ENCODE data around the gene TBC1D24.
"Not testable (repeated sequence)": the region's sequence is repeated elsewhere in the genome, so short reads cannot be mapped to it uniquely, and the experiment has no call there.

The TBC1D24 gene

DNA sequence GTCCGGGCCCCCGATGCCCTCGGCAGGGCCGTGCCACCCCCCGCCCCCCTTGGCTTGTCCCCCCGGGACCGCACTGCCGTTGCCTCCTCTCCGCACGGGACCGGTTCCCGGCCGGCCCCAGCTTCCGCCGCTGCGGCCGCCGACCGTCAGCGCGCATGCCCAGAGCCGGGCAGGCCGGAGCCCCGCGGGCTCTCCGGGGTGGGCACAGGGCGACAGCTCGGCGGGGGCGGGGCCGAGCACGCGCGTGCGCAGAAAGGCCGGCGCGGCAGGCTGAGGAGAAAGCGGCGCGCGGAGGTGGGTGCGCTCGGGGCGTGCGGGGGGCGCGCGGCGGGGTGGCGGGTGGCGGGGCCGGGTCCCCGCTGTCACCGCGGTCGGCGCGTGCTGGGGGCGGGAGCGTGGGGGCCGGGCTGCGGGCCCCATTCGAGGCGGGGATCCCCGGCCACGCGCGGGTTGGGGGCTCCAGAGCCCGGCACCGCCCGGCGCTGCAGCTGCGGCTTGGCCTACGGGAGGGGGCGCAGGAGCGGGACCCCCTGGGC lies at the start of gene TBC1D24:
Gene TBC1D24 (plus strand): TSS at position 251 of the 536 bp plus-strand sequence. CDS start 21,022 bp downstream, outside the sequence.
- DNase-seq (ENCODE audit: low spot score): peak; percentile 82

DNA sequence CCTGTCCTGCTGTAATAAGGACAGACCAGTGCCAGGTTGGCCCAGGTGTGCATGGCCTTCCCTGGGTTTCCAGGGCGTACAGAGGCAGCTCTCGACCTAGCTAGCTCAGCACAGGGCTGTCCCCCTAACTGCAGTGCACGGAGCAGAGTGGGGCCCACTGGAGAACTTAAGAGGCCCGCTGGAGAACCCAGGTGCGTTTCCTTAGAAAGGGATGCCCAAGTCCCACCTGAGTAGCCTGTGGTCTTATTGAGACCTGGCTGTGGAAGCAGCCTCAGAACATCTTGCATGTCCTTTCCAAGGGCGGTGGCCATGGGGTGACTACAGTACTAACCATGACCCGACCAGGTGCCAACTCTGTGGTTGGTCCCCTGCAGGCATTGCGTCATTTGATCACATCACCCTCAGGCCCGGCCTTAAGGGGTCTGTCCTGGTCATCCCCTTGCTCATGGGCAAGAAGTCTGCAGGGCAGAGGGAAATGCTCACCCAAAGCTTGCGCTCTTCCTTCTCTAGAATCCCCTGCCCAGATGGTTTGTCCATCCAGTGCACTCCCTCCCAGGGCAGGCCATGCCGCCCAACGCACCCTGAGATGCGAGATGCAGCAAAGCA lies 49.0 kb upstream of the TBC1D24 start:
- DNase-seq (ENCODE audit: low spot score): no peak

DNA sequence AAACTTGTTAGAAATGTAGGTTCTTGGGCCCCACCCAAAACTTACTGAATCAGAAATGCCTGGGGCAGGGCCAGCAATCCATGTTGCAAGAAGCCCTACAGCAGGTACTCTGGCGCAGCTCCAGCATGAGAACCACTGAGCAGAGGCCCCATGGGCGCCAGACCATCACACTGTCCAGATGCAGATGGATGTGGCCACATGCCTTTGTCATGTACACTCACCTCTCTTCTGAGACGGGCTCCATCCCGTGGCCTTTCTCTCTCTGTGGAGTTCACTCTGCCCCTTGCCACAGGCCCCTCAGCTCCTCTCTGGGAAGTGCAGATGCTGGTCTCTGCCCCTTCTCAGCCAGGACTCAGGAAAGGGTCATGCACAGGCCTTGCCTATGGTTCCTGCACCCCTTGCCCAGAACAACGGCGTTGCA lies 48.0 kb upstream of the TBC1D24 start:
- DNase-seq (ENCODE audit: low spot score): no peak

DNA sequence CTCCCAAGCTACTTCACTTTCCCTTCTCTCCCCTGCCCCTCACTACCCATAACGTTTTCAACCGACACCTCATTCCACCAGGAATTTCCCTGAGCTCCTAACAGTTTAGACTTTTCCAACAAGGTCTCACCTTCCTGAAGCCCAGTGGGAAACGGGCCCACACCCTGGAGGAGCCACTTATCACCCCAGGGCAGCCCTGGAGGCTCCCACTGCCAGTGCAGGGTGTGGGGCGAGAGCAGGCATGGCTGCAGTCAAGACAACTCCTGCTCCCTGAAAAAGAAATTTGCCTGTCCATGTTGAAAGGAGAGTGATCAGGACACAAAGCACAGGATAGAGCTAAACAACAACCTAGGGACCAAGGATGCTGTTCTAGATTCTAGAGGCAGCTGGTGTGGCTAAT lies 47.4 kb upstream of the TBC1D24 start:
- DNase-seq (ENCODE audit: low spot score): no peak

DNA sequence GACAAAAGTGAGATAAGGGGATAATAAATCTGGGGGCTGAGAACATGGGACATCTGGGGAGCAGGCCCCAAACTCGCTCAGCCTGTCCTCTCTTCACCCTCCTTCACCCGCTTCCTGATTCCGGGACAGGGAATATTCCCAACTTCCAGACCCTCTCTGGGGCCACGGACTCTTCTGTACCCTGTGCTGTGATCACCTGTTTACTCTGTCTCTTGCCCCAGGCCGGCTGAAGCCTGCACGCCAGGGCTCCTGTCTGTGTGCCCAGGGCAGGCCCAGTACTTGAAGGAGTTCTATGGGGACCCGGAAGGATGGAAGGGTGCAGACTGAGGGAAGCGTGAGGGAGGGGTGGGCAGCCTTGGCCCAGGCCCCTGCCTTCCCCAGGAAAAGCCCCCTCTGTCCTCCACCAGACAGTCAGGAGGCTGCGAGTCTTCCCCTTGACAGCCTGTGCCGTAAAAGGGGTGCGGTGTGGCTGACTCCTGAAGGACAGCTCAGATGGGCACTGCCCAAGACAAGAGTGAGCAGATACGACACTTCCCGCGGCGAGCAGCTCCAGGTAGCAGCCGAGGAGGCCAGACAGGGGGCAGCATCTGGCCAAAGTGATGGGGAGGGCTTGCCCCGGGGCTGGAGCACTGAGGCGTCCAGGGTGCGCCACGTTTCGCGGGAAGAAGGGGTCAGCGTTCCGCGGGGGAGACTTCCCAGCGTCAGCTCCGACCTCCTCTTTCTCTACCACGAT lies 46.7 kb upstream of the TBC1D24 start:
- DNase-seq (ENCODE audit: low spot score): peak; percentile 62

DNA sequence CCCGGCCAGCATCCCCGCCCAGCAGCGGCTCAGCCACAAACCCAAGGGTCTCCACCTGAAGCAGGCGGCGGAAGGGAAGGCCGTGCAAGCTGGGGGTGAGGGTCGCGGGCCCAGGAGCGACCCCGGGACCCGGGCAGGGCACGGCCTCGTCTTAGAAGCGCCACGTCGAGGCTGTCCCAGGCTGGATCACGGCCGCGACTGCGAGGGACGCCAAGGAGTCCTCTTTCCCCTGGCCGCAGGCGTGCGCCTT lies 46.2 kb upstream of the TBC1D24 start:
- DNase-seq (ENCODE audit: low spot score): no peak

DNA sequence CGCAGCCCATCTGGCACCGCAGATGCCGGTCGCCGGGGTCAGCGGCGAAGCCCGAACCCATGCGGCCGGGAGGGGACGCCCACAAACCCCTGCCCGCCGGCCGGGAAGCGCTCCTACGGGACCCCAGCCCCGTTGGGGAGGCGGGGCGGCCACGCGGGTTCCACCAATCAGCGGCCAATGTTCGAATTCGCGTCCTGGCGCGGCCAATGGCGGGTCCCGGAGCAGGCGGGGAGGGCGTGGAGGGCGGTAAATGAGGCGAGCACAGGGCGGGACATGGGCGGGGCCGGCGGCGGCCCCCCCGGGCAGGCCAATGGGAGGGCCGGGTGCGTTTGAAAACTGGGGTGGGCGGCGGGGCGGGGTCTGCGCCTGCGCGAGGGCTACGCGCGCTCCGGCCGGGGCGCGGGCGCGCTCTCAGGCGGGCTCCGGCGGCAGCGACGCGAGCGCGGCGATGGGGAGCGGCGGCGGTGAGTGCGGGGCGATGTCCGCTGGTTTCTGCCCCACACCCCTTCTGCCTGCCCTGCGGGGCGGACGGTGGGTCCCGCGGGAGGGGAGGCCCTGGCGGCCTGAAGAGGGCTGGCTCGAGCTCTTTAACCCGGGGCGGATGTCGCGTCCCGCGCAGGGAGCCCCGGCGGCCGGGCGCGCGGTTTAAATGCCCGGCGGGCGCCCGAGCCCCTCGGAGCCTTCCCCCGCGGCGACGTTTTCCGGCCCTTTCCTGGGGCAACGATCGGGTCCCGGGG lies 45.7 kb upstream of the TBC1D24 start, which contains the start of gene CCNF:
Gene CCNF (plus strand): TSS at position 414 of the 737 bp plus-strand sequence. CDS start 35 bp downstream, at position 449.
- DNase-seq (ENCODE audit: low spot score): peak; percentile 95

DNA sequence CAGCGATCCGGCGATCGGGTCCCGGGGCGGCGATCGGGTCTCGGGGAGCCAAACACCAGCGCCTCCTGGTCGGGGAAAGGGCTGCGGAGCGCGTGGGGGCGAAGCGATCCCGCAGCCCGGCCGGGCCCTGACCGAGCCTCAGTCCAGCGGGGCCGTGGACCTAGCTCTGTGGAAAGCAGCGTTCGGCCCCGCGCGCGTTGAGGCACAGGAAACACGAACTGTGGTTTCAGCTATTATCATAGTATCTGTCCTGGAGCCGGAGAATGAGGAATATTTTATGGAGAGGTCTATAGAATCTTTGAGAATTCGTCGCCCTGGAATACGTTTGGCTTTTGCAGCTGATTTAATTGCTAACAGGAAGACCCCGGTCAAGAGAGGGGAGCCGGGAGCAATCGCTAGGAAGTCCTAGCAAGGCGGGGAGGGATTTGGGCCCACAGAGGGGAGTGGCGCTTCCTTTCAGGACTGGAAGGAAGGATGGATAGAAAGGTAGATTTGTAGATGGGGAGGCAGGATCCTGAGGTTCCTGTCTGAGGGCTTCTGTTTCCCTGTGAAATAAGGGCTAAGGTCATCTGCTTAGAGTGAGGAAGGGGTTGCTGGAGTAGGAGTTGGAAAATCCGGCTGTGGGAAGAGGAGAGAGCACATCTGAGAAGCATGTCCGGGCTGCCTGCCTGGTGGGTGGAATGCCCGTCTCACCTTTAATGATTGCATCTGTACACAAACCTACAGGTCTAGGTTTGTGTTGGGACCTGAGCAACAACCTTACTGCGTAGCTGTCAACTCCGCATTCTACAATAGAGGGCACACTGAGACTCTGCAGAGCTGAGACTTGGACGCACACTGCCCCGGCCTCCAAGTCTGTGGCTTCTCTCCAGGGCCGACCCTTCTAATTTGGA lies 44.9 kb upstream of the TBC1D24 start:
- peak; percentile 40 for DNase-seq (ENCODE audit: low spot score)

DNA sequence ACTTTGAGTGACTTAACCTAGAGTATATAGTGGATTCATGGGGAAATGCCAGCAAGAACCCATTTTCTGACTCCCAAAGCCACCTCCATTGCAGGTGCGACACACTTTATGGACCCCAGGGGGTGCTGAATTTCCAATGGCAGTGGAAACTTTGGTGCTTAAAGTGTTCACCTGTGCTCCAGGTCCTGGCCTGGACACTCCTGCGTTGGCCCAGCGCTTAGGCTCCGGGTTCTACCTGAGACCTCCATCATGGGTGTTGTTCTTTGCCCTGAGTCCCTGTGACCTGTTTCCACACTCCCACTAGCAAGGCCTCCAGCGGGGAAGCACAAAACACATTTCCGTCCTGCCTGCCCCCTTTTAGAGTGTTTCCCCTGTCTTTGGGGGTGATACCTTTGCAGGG lies 42.6 kb upstream of the TBC1D24 start:
- no peak for DNase-seq (ENCODE audit: low spot score)

DNA sequence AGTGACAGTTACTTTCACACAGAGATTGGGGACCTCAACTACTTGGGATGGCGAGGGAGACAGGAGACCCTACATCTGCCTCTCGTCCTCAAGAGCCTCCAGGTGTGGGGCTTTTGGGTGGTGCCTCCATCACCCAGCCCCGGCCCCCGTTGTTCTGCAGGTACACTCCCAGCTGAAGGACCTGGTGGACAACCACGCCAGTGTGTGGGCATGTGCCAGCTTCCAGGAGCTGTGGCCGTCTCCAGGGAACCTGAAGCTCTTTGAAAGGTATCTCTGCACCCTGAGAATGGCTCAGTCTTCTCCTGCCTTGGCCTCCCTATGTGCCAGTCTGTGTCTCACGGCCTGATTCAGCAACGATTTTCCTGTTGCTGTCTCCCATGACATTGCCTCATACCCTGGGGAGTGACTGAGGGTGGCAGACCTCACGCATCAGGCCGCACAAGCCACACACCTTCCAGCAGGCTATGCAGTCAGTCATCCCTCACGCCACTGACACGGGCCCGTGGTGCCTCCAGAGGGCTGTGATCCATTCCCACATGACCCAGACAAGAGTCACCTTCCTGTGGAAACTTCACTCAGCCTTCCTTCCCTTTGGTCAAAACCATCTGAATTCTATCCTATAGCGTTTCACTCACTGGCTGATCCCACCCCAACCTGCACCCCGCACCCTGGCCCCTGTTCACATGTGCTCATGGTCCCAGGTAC lies 42.0 kb upstream of the TBC1D24 start:
- DNase-seq (ENCODE audit: low spot score): no peak

DNA sequence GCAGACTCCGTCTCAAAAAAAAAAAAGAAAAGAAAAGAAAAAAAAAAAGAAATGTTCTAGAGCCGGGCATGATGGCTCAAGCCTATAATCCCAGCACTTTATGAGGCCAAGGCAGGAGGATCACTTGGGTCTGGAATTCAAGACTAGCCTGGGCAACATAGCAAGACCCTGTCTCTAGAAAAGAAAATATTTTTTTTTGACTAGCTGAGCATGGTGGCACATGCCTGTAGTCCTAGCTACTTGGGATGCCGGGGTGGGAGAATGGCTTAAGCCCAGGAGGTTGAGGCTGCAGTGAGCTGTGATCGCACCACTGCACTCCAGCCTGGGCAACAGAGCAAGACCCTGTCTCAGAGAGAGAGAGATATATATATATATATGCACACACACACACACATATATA lies 39.7 kb upstream of the TBC1D24 start:
- DNase-seq (ENCODE audit: low spot score): not testable (repeated sequence)

DNA sequence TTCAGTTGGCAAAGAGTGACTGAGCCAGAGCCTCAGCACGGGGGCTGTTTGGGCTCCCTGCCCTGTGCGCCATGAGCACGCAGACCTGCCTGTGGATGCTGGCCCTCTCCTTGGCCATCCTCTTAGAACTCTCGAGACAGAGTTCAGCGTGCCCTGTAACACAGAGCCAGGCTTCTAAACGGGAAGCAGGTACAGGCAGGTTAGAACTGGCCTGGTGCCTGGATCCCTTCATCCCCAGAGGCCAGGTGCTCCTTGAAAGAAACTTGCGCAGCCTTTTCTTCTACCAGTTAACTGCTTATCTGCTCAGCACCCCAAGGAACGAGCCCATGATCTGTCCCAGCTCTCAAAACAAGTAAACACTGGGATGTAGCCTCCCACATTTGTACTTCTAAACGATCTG lies 38.8 kb upstream of the TBC1D24 start:
- no peak for DNase-seq (ENCODE audit: low spot score)

DNA sequence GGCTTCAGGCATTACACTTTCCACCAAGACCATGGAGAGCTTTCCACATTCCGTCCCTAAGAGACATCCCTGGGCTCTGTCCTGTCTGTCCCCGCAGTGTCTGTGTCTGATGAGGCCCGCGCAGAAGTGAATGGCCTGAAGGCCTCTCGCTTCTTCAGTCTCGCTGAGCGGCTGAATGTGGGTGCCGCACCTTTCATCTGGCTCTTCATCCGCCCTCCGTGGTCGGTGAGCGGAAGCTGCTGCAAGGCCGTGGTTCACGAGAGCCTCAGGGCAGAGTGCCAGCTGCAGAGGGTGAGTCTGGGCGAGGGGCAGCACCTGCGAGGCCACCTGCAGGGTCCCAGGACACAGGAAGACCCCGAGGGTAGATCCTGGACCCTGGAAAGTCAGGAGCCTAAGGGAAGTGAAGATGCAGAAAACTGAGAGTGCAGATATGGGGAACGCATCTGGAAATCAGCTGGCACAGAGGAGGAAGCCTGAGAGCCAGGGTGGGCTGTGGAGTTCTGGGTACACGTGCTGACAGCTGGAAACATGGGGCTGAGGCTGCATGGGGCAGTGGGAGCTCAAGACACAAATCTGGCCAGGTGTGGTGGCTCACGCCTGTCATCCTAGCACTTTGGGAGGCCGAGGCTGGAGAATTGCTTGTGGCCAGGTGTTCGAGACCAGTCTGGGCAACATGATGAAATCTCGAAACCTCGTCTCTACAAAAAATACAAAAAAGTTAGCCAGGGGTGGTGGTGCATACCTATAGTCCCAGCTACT lies 37.7 kb upstream of the TBC1D24 start:
- DNase-seq (ENCODE audit: low spot score): no peak

DNA sequence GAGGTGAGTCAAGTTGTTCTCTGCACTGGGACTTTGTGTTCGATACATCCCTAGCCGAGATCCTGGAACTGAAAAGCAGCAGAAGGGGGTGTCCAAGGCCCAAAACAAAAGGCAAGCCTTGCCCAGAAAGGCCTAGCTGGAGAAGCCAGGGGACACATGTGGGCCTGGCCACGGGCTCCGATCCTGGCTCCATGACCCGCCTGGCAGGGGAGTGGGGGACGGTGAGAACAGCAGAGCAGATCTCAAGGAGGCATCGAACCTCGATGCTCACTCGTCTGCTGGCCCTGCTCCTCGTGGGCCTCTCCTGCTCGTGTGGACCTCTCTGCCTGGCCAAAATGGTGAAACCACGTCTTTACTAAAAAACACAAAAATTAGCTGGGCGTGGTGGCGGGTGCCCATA lies 36.8 kb upstream of the TBC1D24 start:
- no peak for DNase-seq (ENCODE audit: low spot score)

DNA sequence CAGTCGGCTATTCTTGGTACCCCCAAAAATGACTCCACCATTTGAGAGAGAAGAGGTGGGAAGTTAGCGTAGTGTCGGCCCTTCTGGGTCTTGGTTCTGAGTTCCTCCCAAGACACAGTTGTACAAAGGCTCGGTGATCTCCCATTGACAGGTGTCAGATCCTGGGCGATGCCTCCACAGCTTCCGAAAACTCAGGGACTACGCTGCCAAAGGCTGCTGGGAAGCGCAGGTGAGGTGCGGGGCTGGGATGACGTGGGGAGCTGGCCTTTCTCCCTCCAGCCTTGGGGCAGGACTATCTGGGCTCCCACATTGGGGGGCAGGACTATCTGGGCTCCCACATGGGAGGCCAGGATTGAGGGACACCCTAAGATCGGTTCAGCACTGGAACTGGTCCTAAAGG lies 35.3 kb upstream of the TBC1D24 start:
- no peak for DNase-seq (ENCODE audit: low spot score)

DNA sequence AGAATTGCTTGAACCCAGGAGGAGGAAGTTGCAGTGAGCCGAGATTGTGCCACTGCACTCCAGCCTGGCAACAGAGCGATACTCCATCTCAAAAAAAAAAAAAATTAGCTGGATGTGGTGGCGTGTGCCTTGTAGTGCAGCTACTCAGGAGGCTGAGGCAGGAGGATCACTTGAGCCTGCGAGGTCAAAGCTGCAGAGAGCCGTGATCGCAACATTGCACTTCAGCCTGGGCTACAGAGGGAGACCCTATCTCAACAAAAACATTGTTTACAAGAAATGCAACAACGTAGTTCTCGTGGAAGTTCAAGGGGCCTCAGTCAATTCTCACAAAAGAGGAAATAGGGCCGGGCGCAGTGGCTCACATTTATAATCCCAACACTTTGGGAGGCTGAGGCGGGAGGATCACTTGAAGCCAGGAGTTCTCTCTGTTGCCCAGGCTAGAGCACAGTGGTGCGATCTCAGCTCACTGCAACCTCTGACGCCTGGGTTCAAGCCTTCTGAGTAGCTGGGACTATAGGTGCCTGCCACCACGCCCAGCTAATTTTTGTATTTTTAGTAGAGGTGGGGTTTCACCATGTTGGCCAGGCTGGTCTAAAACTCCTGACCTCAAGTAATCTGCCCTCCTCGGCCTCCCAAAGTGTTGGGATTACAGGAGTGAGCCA lies 33.7 kb upstream of the TBC1D24 start:
- DNase-seq (ENCODE audit: low spot score): not testable (repeated sequence)

DNA sequence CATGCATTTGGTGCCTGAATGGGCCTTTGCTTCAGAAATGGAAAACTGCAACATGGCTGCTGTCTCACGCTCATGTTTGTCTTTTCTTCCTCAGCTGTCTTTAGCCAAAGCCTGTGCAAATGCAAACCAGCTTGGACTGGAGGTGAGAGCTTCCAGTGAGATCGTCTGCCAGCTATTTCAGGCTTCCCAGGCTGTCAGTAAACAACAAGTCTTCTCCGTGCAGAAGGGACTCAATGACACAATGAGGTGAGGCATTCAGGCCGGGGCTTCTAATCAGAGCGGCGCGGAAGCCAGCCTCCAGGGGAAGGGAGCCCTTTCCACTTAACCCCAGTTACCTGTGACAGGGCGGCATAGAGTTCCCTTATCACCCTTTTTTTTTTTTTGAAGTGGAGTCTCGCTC lies 31.4 kb upstream of the TBC1D24 start:
- DNase-seq (ENCODE audit: low spot score): no peak

DNA sequence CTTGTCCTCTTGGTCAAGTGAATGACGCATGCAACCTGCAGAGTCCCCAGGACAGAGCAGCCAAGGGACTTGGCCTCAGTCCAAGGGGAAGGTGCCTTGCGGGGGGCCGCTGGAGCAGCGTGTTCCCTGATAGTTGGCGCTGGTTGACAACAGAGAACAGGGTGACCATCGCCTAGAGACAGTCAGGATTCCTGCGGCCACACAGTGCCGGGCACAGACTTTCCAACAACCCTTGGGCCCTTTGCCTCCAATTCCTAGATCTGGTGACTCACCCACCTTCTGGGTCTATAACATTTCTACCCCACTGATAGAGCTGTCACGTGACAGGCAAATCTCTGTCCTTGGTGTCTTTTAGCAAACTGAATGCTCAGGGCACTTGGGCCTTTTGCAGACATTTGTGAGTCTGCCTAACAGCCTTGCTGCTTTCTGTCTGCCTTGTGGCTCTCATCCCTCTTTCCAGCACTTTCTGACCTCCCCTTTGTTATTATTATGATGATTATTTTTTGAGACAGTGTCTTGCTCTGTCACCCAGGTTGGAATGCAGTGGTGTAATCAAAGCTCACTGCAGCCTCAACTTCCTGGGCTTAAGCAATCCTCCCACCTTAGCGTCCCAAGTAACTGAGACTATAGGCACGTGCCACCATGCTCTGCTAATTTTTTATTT lies 26.9 kb upstream of the TBC1D24 start:
- no peak for DNase-seq (ENCODE audit: low spot score)

DNA sequence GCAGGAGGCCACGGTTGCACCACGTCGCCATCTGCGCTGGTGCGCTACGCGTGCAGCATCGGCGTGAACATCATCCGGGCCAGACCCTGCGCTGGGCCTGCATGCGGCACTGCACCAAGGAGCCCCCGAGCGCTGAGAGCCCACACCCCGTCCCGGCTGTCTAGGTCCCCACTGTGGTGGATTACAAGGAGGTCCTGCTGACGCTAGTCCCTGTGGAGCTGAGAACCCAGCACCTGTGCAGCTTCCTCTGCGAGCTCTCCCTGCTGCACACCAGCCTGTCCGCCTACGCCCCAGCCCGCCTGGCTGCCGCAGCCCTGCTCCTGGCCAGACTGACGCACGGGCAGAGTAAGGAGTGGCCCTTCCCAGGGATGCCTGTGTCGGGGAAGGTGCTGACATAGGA lies 25.8 kb upstream of the TBC1D24 start:
- DNase-seq (ENCODE audit: low spot score): no peak

DNA sequence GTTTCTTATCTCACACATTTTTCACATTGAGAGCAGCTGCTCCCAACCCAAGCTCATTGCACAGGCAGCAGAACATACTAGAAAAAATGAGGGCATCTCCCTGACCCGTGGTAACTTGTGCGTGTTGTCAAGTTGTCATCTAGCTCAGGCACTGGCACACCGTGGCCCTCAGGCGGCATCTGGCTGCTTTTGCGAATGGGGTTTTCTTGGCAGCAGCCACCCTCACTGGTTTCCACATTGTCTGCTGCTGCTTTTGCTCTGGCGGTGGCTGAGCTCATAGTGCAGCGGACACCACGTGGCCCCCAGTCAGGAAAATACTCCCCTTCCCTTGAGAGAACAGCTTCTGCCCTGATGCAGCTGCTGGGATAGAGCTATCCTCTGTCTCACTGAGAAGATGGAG lies 24.4 kb upstream of the TBC1D24 start:
- no peak for DNase-seq (ENCODE audit: low spot score)

All from hematopoietic multipotent progenitor cell treated with erythropoietin and hydrocortisone succinate and interleukin-3 and kit ligand, for 15 days (in vitro differentiated cells).